NCI-H748 (cell line): ENCODE measurements around the gene RESF1.
A peak's percentile ranks its signal among the peaks of the same experiment; 100 is the strongest.
"Not testable (repeated sequence)": the region's sequence is repeated elsewhere in the genome, so short reads cannot be mapped to it uniquely, and the experiment has no call there.

ENCODE experiments used
- DNase-seq: peaks from one replicate; lab custom pipeline; 2025; ENCODE audit not compliant: unreplicated experiment; lab: John Stamatoyannopoulos, UW

RESF1 gene

GRCh38 chr12:31959161-31959700, at the start of gene RESF1:
RESF1 (plus strand) TSS chr12:31959415; CDS start chr12:31980956, 21,541 bp downstream.
- DNase-seq, result peak; percentile 97

GRCh38 chr12:31914927-31915326, 44.3 kb upstream of the RESF1 start:
- DNase-seq, result no peak

DNA sequence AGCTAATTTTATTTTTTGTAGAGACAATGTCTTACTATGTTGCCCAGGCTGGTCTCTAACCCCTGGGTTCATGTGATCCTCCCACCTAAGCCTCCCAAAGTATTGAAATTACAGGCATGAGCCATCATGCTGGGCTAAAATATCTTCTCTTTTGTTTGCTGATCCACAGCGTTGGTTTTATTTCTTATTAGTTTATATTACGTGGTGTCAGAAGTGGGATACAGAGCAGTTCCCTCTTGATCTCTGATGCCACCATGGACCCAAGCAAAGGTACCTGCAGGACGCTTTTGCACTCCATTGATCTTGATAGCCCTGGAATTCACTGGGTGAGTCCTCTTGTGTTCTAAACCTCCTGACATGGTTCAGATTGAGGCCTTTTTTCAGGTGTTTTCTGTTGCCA, 43.8 kb upstream of the RESF1 start:
- no peak for DNase-seq

GRCh38 chr12:31922341-31923062, 36.7 kb upstream of the RESF1 start:
- no peak for DNase-seq

DNA sequence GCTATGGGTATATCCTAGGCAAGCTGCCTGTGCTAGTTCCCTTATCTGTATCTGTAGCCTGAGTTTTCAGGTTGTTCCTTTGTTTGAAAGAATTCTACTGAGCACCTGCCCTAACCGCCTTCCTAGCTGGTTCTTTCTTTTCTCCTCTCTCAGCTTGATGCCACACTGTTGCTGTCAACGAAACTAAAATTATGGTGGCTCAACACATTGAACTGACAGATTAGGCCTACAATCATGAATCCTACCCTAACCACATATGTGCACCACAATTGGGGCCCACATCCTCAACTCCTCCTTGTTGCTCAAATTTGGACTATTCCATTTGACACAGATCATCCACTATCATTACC, 36.2 kb upstream of the RESF1 start:
- DNase-seq, result no peak

DNA sequence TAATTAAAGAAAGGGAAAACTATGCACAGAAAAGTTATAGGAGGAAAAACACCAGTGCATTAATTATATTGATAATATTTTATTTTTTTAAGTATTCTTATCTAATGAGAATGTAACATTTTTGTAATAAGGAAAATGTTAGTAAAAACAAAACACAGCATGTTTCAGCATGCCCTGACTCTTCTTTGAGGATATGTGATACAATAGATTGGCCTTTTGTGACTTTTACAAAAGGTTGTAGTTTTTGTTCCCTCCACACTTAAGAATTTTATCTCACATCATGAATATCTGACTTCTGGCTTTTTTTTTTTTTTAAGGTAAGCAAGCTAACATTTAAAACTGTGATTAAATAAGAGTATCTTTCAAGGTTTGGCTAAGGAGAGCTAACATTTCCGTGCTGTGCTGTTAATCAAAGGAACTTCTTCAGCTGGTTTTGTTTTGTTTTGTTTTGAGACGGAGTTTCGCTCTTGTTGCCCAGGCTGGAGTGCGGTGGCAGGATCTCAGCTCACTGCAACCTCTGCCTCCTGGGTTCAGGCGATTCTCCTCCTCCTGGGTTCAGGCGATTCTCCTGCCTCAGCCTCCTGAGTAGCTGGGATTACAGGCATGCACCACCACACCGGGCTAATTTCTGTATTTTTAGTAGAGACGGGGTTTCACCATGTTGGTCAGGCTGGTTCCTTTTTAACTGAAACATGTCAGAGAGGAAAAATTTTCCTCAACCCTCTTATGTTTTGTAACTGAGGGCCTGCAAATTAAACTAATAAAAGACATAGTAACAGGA, 30.8 kb upstream of the RESF1 start:
- DNase-seq, result no peak

- no peak for DNase-seq
Observed at GRCh38 chr12:31929027-31929526, 30.1 kb upstream of the RESF1 start.

DNA sequence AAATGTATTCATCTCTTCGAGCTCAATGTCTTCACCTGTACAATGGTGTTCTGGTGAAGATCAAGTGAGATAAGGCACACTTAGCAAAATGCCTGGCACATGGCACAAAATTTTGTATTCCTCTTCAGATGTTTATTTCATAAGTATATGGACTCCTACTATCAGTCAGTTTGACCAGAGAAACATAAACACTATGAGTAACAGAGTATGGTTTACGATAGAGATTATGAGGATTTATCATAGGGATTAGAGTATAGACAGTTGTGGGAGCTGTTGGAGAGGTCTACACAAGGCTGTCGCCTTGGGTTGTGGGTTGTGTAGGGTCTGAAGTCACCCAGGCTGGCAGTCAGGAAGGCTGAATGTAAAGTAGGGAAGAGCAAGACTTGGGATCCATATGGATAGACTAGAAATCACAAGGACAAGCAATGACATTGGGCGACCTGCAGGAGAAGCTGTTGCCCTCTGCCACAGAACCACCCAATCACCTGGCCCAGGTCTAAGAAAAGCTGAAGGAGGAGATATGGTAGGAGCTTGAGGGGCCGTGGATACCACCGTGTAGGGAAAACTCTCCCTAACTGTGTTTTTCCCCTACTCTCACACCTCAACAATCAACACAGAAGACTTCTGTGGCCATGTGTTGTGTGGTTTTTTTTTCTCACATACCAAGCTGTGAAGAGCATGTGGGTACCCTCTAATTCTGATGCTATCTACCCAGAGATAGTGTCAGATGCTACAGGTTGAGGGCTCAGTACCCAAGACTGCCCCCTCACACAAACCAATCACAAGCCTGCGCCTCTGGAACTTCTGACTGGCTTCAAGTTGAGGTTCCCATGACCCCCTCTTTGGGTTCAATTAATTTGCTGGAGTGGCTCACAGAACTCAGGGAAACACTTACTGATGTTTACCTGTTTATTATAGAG, 27.2 kb upstream of the RESF1 start:
- DNase-seq, result no peak

DNA sequence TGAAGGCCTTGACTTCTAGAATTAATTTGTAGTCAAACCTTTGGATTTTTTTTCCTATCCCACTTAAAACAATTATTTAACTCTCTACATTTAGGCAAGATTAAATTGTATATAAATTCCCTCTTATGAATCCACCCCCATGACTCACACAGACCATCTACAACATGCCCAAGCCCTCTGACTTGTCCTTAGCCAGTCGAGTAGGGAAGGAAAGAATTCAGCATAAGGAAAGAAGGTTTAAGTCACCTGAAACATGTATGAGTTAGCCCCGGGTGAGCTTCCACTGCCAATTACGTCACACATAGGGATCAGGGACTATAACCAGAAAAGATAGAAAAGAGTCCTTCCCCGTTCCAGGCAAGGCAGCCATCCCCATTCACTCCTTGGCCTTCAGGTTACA, 14.9 kb upstream of the RESF1 start:
- DNase-seq, result no peak

- DNase-seq, result no peak
Observed at GRCh38 chr12:31947971-31948370, 11.2 kb upstream of the RESF1 start.

DNA sequence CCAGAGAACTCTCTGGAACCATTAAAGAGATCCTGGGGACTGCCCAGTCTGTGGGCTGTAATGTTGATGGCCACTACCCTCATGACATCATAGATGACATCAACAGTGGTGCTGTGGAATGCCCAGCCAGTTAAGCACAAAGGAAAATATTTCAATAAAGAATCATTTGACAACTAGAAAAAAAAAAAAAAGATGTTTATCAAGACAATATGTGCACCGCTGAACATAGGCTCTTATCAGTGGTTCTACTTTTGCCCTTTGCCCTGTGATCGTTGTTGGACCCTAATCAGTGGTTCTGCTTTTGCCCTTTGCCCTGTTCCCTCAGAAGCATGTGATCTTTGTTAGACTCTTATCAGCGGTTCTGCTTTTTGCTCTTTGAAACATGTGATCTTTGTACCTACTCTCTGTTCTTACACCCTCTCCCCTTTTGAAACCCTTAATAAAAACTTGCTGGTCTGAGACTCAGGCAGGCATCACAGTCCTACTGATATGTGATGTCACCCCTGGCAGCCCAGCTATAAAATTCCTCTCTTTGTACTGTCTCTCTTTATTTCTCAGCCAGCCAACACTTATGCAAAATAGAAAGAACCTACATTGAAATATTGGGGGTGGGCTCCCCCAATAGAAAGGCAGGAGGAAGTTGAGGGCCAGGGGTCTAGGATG, 10.4 kb upstream of the RESF1 start:
- not testable (repeated sequence) for DNase-seq

DNA sequence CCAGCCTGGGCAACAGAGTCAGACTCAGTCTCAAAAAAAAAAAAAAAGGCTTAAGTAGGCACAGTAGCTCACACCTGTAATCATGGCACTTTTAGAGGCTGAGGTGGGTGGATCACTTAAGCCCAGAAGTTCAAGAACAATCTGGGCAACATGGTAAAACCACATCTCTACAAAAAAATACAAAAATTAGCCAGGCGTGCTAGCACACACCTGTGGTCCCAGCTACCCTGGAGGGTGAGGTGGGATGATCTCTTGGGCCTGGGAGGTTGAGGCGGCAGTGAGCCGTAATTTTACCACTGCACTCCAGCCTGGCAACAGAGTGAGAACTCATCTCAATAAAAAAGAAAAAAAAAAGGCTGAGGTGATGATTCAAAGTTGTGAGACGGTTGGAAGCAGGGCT, 9.1 kb upstream of the RESF1 start:
- DNase-seq, result no peak

DNA sequence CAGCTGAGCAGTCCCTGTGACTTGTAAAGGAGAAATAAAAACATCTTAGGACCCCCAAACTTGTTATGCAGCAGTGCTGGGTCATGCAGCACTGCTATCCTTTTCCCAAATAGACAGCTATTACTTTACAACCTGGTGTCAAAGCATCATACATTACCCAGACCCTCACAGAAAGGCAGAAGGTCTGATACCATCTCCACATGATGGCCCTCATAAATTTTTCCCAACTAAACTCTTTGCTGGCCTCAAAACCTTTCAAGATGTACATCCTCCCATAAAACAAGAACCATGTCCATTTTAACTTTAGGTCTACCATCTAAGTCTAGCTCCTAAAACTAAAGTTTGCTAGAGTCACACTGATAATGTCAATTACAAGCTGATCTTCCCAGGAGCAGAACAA, 8.7 kb upstream of the RESF1 start:
- DNase-seq, result no peak

DNA sequence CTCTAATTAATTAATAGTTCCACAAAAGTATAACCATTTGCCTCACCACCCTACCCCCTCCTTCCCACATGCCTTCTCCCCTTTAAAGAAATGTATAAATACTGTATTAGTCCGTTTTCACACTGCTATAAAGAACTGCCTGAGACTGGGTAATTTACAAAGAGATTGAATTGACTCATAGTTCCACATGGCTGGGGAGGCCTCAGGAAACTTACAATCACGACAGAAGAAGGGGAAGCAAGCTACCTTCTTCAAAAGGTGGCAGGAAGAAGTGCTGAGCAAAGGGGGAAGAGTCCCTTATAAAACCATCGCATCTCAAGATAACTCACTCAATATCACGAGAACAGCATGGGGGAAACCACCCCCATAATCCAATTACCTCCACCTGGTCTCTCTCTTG, 8.2 kb upstream of the RESF1 start:
- DNase-seq, result no peak

- DNase-seq, result no peak
Observed at GRCh38 chr12:31951939-31952338, 7.3 kb upstream of the RESF1 start.

DNA sequence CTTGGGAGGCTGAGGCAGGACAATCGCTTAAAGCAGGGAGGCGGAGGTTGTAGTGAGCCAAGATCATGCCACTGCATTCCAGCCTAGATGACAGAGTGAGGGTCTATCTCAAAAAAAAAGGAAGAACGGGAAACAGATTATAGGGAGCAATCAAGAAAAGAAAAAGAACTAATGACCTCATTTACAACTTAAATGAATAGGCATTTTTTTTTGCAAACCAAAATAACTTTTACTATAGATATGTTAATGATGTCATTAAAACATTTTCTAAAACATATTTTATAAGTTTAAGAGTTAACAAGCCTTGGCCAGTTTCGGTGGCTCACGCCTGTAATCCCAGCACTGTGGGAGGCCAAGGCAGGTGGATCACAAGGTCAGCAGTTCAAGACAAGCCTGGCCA, 6.8 kb upstream of the RESF1 start:
- DNase-seq, result no peak

- DNase-seq, result no peak
Observed at GRCh38 chr12:31954925-31955858, 4.0 kb upstream of the RESF1 start.

- peak; percentile 54 for DNase-seq
Observed at GRCh38 chr12:31958569-31959160, 550 bp upstream of the RESF1 start.
